Measurements from ENCODE around the gene ARFGAP3.
A peak's percentile ranks its signal among the peaks of the same experiment; 100 is the strongest.
"Not testable (repeated sequence)": the region's sequence is repeated elsewhere in the genome, so short reads cannot be mapped to it uniquely, and the experiment has no call there.

ARFGAP3 gene

DNA sequence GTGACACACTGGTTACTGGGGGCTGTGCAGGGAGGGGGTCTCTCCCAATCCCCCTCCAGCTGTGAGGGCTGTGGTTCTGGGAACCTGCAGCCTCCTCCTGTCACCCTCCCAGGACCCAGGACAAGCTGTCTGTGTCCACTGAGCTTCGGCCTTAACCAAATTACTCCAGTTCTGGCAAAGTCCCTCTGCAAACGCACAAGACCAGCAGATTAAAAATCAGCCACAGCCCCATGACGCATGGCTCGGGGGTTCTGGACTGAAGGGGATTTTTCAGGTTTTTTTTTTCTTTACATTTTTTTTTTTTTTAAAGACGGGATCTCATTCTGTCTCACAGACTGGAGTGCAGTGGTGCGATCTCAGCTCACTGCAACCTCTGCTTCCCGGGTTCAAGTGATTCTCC is 104.2 kb downstream of the ARFGAP3 start:
- no peak overlapping the region for H3K4me3 ChIP-seq
- TF ChIP-seq, protein P1, sequence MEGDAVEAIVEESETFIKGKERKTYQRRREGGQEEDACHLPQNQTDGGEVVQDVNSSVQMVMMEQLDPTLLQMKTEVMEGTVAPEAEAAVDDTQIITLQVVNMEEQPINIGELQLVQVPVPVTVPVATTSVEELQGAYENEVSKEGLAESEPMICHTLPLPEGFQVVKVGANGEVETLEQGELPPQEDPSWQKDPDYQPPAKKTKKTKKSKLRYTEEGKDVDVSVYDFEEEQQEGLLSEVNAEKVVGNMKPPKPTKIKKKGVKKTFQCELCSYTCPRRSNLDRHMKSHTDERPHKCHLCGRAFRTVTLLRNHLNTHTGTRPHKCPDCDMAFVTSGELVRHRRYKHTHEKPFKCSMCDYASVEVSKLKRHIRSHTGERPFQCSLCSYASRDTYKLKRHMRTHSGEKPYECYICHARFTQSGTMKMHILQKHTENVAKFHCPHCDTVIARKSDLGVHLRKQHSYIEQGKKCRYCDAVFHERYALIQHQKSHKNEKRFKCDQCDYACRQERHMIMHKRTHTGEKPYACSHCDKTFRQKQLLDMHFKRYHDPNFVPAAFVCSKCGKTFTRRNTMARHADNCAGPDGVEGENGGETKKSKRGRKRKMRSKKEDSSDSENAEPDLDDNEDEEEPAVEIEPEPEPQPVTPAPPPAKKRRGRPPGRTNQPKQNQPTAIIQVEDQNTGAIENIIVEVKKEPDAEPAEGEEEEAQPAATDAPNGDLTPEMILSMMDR (IDR thresholded peaks at IDR 0.05), result no peak
- peak overlapping the region in 1 of 2 donors; percentile 81 for H3K27ac ChIP-seq
- DNase-seq (ENCODE audit: low spot score), result no peak

DNA sequence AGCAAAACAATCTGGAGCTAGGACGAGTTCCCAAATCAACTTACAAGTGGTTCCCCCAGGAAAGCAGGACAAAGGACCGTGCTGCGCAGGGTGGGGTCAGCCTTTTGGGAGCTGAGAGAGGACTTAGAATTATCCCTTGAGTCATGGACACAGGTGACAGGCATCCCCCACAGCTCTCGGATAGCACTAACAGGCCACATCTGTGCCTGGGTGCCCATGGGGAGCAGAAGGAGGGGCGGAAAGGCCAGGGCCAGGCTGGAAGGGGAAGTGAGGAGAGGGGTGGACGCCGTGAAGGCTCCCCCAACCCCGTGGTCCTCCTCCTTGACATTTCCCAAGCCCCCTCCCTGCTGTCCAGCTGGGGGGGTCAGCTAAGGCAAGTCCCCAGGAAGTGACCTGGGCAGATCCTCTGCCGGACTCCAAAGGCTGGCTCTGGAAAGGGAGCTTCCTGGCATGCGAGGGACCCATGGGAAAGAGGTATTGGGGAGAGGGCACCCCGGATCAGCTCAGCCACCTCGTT is 104.8 kb downstream of the ARFGAP3 start:
- no peak for DNase-seq (ENCODE audit: low spot score)
- peak overlapping the region in 1 of 2 donors; percentile 81 for H3K27ac ChIP-seq
- no peak overlapping the region for H3K4me3 ChIP-seq
- TF ChIP-seq, protein P1 (IDR thresholded peaks at IDR 0.05), result no peak

DNA sequence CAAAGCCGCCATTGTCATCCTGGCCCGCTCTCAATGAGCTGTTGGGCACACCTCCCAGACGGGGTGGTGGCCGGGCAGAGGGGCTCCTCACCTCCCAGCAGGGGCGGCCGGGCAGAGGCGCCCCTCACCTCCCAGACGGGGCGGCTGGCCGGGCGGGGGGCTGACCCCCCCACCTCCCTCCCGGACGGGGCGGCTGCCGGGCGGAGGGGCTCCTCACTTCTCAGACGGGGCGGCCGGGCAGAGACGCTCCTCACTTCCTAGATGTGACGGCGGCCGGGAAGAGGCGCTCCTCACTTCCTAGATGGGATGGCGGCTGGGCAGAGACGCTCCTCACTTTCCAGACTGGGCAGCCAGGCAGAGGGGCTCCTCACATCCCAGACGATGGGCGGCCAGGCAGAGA is 106.7 kb downstream of the ARFGAP3 start:
- H3K27ac ChIP-seq, H3K4me3 ChIP-seq: not testable (repeated sequence)

DNA sequence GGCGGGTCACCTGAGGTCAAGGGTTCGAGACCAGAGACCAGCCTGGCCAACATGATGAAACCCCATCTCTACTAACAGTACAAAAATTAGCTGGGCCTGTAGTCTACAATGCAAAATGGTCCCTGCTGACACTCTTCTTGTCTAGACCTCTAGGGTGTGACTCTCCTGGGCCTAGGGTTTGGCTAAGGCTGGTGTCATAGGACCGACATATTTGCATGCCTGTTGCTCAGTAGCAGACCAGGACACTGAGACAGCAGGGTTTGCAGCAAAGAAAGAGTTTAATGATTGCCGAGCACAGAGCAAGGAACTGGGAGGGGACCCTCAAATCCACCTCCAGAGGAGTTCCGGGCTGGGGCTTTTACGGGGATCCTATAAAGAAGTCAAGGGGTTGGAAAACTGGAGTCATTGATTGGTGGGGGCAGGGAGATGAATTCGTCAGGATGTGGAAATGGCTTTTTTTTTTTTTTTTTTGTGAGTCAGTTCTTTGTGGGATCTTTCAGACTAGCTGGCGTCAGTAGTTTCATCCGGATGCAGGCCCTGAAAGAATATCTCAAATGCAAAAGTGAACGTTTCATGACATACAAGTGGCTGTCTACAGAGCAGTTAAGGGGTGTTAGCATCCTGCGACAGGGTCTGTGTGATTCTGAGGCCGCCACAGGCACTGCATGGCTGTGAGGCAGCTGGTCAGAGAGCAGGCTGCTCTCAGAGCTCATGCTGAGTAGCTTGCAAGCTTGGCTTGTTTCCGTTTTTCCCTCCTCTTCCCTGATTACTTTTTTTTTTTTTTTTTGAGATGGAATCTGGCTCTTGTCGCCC is 109.2 kb downstream of the ARFGAP3 start:
- TF ChIP-seq, protein P1 (IDR thresholded peaks at IDR 0.05), result no peak
- H3K27ac ChIP-seq, result peak overlapping the region in 1 of 2 donors; percentile 74
- DNase-seq (ENCODE audit: low spot score), result no peak
- no peak overlapping the region for H3K4me3 ChIP-seq

More for the DNA sequence above, 106.7 kb downstream of the ARFGAP3 start:
- DNase-seq (ENCODE audit: low spot score), result not testable (repeated sequence)

Measured in coronary artery (tissue), 2 donors.